ENCODE measurements around the gene CCDC187. TPM values are rescaled to one million over a fixed set of nuclear protein-coding genes. Genes with fewer than 3 reads are reported as not detected.

The CCDC187 gene
- total and polyA plus RNA-seq, 12 donors, result 0.02 to 0.07 (median 0.03) TPM; not detected in 8

DNA sequence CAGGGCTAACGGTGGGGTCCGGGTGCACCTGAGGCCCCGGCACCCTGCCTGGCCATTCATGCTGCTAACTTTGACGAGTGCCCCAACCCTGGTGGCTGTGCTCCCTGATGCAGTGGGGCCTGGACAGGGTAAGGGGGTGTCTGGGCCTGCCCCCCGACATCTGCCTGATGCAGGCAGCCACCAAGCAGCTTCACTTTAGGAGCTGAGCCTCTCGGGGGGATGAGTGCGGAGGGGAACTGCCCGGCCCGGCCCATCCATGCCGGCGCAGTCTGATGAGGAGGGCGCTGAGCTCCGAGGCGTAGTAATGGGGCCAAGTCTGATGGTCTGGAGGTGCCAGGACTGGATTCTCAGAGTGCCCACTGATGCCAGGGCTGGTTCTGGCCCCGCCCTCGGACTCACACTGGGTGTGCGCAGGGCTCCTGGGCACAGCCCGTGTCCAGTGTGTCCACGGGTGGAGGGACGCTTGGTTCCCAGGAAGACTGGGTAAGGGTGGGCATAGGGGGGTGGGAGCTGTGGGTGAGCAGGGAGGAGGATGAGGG lies 43.1 kb upstream of the CCDC187 start:
- 86 to 88% methylated on average over 20 of the region's 20 CpGs for WGBS, 2 donors
- Histone ChIP-seq H3K4me3 (no peak overlapping the region), H3K9me3 (no peaks in the 10 kb centered on the region), H3K36me3 (peaks cover 0 to 23% (median 0%) of the 10 kb centered on the region in 9 donors), H3K27me3 (no peaks in the 10 kb centered on the region), H3K4me1 (peaks cover 24 to 44% (median 34%) of the 10 kb centered on the region in 9 donors), H3K27ac (peak overlapping the region in 2 of 10 donors; percentile 90 to 92)
- ATAC-seq (no peak), DNase-seq (no peak)
- intact Hi-C loops (cut with DNase I), result loop anchor here in 1 of 10 donors (10.0 kb wide), 1 partner anchor 58 kb away; the partner anchor contains the start of gene SNAPC4
- TF ChIP-seq, protein P1, sequence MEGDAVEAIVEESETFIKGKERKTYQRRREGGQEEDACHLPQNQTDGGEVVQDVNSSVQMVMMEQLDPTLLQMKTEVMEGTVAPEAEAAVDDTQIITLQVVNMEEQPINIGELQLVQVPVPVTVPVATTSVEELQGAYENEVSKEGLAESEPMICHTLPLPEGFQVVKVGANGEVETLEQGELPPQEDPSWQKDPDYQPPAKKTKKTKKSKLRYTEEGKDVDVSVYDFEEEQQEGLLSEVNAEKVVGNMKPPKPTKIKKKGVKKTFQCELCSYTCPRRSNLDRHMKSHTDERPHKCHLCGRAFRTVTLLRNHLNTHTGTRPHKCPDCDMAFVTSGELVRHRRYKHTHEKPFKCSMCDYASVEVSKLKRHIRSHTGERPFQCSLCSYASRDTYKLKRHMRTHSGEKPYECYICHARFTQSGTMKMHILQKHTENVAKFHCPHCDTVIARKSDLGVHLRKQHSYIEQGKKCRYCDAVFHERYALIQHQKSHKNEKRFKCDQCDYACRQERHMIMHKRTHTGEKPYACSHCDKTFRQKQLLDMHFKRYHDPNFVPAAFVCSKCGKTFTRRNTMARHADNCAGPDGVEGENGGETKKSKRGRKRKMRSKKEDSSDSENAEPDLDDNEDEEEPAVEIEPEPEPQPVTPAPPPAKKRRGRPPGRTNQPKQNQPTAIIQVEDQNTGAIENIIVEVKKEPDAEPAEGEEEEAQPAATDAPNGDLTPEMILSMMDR (IDR thresholded peaks at IDR 0.05), result no peak

DNA sequence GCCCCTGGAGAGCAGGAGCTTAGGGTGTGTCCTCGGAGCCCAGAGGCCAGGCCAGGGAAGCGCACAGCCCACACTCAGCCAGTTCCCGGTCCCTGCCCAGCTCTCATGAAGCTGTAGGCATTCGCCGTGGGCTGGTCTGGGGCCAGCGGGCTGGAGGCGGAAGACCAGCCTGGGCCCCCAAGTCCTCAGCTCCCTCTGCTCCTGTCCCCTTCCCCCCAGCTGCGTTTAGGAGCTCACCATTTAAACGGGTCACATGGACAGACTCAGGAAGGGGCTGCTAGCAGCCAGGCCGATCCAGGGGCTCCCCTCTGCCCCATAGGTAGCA lies 42.2 kb upstream of the CCDC187 start:
- ATAC-seq (no peak), DNase-seq (no peak)
- TF ChIP-seq, protein P1 (IDR thresholded peaks at IDR 0.05), result no peak
- Histone ChIP-seq H3K27me3 (no peaks in the 10 kb centered on the region), H3K4me3 (peak overlapping the region in 7 of 10 donors; percentile 23 to 40 (median 33)), H3K9me3 (no peaks in the 10 kb centered on the region), H3K4me1 (peaks cover 24 to 53% (median 43%) of the 10 kb centered on the region in 9 donors), H3K27ac (peak overlapping the region in 9 of 10 donors; percentile 50 to 95 (median 90)), H3K36me3 (peaks cover 0 to 23% (median 0%) of the 10 kb centered on the region in 9 donors)
- intact Hi-C loops (cut with DNase I), result loop anchor here in 1 of 10 donors (10.0 kb wide), 1 partner anchor 59 kb away; the partner anchor contains the start of gene SNAPC4
- 42 to 57% methylated on average over 10 of the region's 10 CpGs for WGBS, 2 donors

DNA sequence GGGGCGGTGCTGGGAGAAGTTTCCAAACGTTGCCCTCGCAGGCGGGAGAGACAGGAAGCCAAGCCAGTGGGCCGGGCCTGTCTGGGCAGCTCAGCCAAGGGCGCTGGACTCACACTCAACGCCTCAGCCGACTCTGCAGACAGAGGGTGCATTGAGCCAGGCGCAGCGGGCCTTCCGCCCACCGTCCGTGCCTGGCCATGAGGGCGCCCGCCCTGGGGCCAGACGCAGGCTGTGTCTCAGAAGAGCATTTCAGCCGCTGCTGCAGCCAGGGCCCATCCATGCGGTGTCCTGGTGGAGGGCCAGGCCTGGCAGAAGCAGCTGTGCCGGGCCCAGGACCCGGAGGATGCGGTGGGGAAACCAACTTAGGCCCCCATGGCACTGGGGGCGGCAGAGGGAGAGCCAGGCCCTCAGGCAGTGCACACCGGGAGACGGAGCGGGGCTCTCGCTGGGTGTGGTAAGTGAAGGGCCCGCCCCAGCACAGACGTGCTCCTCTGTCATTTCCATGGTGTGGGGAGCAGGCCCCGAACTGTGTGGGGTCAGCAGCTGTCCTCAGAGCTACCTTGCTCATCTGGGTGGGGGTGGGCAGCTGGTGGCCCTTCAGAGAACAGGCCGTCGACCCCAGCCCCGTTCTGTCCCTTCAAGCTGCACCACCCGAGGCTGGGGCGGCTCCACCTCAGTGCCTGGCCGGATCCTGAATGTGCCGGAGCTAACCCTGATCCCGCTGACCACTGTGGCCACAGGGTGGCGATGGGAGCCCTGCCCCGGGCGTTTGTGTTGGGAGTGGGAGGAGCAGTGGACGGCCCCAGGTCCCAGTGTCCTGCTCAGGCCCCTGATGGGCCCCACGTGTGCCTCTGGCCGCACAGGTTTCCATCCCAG lies 41.6 kb upstream of the CCDC187 start:
- H3K9me3 ChIP-seq, result no peaks in the 10 kb centered on the region
- peaks cover 0 to 19% (median 0%) of the 10 kb centered on the region in 9 donors for H3K36me3 ChIP-seq
- no peaks in the 10 kb centered on the region for H3K27me3 ChIP-seq
- intact Hi-C loops (cut with DNase I), result loop anchor here in 1 of 10 donors (10.0 kb wide), 1 partner anchor 59 kb away; the partner anchor contains the start of gene SNAPC4
- H3K4me3 ChIP-seq, result peak overlapping the region in 8 of 10 donors; percentile 1 to 40 (median 32)
- TF ChIP-seq, protein P1 (IDR thresholded peaks at IDR 0.05), result peak in 8 of 9 donors; percentile 41 to 64 (median 50)
- WGBS, 2 donors, result 43 to 52% methylated on average over 43 of the region's 43 CpGs
- H3K4me1 ChIP-seq, result peaks cover 24 to 58% (median 48%) of the 10 kb centered on the region in 9 donors
- ATAC-seq (peak; percentile 21 to 58 (median 52)), DNase-seq (peak; percentile 66 to 77)
- peak overlapping the region; percentile 34 to 95 (median 79) for H3K27ac ChIP-seq

DNA sequence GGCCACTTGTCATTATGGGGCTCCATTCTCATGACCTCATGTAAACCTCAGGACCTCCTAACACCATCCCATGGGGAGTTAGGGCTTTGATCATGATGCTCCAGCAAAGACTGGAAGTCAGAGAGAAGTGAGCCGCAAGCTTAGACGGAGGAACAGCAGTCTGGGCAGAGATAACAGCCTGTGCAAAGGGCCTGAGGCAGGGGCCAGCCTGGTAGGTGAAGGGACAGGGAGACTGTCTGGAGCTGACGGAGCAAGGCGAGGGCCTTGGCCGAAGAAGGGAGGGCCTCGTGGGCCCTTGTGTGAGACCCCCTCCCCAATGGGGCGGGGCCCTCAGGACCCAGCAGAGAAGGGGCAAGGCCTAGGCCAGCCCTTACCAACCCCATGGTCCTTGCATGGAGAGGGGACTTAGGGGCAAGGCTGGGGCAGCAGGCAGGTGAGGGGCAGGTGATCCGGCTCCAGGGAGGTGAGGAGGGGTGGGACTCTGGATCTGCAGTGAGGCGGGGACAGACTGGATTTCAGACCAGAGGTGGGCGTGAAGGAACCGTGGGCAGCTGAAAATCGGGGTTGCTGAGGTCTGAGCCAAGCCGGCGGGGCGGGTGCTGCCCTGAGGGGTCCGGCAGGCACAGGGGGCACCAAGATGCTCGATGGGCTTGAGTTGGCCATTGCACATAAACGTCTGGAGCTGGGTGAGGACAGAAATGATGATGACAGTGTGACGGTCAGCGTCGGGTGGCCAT lies 40.8 kb upstream of the CCDC187 start:
- ATAC-seq (no peak), DNase-seq (no peak)
- 74 to 77% methylated on average over 21 of the region's 21 CpGs for WGBS, 2 donors
- Histone ChIP-seq H3K9me3 (no peaks in the 10 kb centered on the region), H3K4me1 (peaks cover 24 to 58% (median 48%) of the 10 kb centered on the region in 9 donors), H3K4me3 (peak overlapping the region in 5 of 10 donors; percentile 30 to 40 (median 36)), H3K36me3 (peaks cover 0 to 19% (median 0%) of the 10 kb centered on the region in 9 donors), H3K27me3 (no peaks in the 10 kb centered on the region), H3K27ac (peak overlapping the region in 8 of 10 donors; percentile 50 to 95 (median 92))
- intact Hi-C loops (cut with DNase I), result loop anchor here in 1 of 10 donors (10.0 kb wide), 1 partner anchor 60 kb away; the partner anchor contains the start of gene SNAPC4
- TF ChIP-seq, protein P1 (IDR thresholded peaks at IDR 0.05), result no peak

All from heart right ventricle (tissue), 16 donors.